ENCODE measurements around the gene ZNF579.
A peak's percentile ranks its signal among the peaks of the same experiment; 100 is the strongest.
"Not testable (repeated sequence)": the region's sequence is repeated elsewhere in the genome, so short reads cannot be mapped to it uniquely, and the experiment has no call there.

ZNF579 gene

DNA sequence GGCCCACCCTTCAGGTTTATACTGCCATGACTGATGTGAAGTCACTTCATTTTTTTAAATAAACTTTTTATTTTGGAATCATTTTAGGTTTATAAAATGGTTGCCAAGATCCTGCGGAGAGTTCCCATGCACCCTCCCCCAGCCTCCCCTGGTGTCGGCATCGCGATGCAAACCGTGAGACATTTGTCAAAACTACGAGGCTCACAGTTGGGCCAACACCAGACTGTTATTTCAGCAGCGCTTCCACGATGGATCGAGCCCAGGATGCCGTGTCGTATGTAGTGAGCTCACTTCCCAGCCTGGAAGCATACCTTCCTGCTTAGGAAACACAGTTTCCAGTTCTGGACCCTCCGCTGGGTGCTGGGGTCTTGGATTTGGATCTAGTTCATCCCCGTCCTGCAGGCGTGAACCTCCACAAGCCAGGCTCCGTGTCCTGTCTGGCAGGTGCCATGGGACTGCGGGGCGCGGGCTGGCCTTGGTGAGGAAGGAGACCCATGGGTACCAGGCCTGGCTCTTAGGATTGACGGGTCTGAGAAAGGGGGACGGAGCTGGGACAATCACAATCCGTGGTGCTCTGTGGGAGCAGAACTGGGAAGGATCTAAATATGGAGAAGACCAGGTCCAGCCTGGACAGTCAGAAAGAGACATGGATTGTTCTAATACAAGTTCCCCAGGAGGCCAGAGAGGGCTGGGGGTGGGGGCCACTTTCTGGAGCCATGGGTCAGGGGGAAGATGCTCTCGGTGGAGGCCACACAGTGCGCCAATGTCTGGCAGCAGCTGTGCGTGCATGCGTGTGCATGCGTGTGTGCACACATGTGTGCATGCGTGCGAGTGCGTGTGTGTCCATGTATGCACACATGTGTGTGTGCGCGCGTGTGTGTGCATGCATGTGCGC, 41.3 kb downstream of the ZNF579 start:
- H3K9me3 ChIP-seq (ENCODE audit: control insufficient read depth, insufficient read depth, low read length) = no peaks in the 10 kb centered on the region
- H3K4me3 ChIP-seq (ENCODE audit: low read depth, low read length) = no peak overlapping the region
- no peaks in the 10 kb centered on the region for H3K27me3 ChIP-seq (ENCODE audit: control insufficient read depth, insufficient read depth, low read length)
- no peak overlapping the region for H3K9ac ChIP-seq (ENCODE audit: low read depth, low read length)
- no peaks in the 10 kb centered on the region for H3K36me3 ChIP-seq (ENCODE audit: control insufficient read depth, insufficient read depth, low read length)
- peaks cover 2% of the 10 kb centered on the region for H3K4me1 ChIP-seq (ENCODE audit: control insufficient read depth, insufficient read depth, low read length)

DNA sequence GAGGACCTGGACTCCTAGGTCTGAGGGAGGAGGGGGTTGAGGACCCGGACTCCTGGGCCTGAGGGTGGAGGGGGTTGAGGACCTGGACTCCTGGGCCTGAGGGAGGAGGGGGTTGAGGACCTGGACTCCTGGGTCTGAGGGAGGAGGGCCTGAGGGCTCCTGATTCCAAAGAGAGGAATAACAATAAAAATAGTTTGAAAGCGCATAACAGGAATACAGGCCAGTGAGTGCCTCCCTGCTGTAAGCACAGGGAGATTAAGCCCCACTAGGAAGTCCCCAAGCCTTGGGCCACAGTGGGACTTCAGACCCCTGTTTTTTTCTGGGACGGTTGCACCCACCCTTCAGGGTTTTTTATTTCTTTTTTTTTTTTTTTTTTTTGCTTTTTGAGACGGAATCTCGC, 42.5 kb downstream of the ZNF579 start:
- H3K4me3 ChIP-seq (ENCODE audit: low read depth, low read length) = no peak overlapping the region
- H3K36me3 ChIP-seq (ENCODE audit: control insufficient read depth, insufficient read depth, low read length) = no peaks in the 10 kb centered on the region
- H3K4me1 ChIP-seq (ENCODE audit: control insufficient read depth, insufficient read depth, low read length) = peaks cover 2% of the 10 kb centered on the region
- no peaks in the 10 kb centered on the region for H3K9me3 ChIP-seq (ENCODE audit: control insufficient read depth, insufficient read depth, low read length)
- no peaks in the 10 kb centered on the region for H3K27me3 ChIP-seq (ENCODE audit: control insufficient read depth, insufficient read depth, low read length)
- no peak overlapping the region for H3K9ac ChIP-seq (ENCODE audit: low read depth, low read length)

DNA sequence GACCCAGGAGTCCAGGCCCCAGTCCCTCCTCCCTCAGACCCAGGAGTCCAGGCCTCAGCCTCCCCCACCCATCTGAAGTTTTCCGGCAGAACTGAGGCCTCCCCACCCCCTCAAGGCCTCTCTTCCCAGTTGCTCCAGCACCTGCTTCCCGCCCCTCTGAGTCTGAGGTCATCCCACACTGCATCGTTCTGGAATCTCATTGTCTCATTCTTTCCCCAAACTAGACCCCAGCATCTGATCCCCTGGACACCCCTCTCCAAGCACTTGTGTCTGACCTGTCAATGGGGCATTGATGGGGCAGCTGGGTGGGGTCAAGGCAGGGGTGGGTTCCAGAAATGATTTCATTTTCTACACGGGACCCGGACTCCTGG, 42.9 kb downstream of the ZNF579 start:
- H3K4me3 ChIP-seq (ENCODE audit: low read depth, low read length) = no peak overlapping the region
- peaks cover 2% of the 10 kb centered on the region for H3K4me1 ChIP-seq (ENCODE audit: control insufficient read depth, insufficient read depth, low read length)
- no peaks in the 10 kb centered on the region for H3K36me3 ChIP-seq (ENCODE audit: control insufficient read depth, insufficient read depth, low read length)
- no peaks in the 10 kb centered on the region for H3K9me3 ChIP-seq (ENCODE audit: control insufficient read depth, insufficient read depth, low read length)
- H3K27me3 ChIP-seq (ENCODE audit: control insufficient read depth, insufficient read depth, low read length) = no peaks in the 10 kb centered on the region
- H3K9ac ChIP-seq (ENCODE audit: low read depth, low read length) = no peak overlapping the region

- Histone ChIP-seq H3K9me3 (ENCODE audit: control insufficient read depth, insufficient read depth, low read length) (no peaks in the 10 kb centered on the region), H3K9ac (ENCODE audit: low read depth, low read length) (peak within 1 kb of the TSS; percentile 60), H3K36me3 (ENCODE audit: control insufficient read depth, insufficient read depth, low read length) (no peaks in the 10 kb centered on the region), H3K4me3 (ENCODE audit: low read depth, low read length) (no peak within 1 kb of the TSS), H3K27me3 (ENCODE audit: control insufficient read depth, insufficient read depth, low read length) (no peaks in the 10 kb centered on the region), H3K4me1 (ENCODE audit: control insufficient read depth, insufficient read depth, low read length) (peaks cover 2% of the 10 kb centered on the region)
Measured at GRCh38 chr19:55536951-55537740, 43.5 kb downstream of the ZNF579 start, which contains the start of gene SBK2. TSS of gene SBK2 (minus strand) at chr19:55537133. CDS start at chr19:55536294, 839 bp downstream.

DNA sequence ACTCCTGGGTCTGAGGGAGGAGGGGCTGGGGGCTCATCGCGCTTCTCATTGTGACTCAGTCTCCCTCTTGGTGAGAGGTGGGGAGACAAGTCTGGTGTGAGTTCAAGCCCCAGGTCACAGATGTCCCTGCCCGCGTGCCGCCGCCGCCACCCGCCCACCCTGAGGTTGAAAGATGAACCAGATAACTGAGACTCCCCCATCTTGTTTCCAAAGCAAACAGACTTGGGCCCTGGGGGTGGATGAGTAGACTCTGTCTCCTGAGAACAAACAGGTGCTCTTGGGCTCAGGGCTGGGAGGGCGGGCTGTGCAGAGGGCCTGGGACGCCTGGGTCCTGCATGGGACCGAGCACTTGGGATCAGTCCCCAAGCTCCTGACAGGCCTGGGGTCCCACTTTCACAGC, 44.3 kb downstream of the ZNF579 start:
- H3K4me3 ChIP-seq (ENCODE audit: low read depth, low read length) = no peak overlapping the region
- no peaks in the 10 kb centered on the region for H3K9me3 ChIP-seq (ENCODE audit: control insufficient read depth, insufficient read depth, low read length)
- peaks cover 2% of the 10 kb centered on the region for H3K4me1 ChIP-seq (ENCODE audit: control insufficient read depth, insufficient read depth, low read length)
- no peaks in the 10 kb centered on the region for H3K27me3 ChIP-seq (ENCODE audit: control insufficient read depth, insufficient read depth, low read length)
- no peak overlapping the region for H3K9ac ChIP-seq (ENCODE audit: low read depth, low read length)
- H3K36me3 ChIP-seq (ENCODE audit: control insufficient read depth, insufficient read depth, low read length) = no peaks in the 10 kb centered on the region

DNA sequence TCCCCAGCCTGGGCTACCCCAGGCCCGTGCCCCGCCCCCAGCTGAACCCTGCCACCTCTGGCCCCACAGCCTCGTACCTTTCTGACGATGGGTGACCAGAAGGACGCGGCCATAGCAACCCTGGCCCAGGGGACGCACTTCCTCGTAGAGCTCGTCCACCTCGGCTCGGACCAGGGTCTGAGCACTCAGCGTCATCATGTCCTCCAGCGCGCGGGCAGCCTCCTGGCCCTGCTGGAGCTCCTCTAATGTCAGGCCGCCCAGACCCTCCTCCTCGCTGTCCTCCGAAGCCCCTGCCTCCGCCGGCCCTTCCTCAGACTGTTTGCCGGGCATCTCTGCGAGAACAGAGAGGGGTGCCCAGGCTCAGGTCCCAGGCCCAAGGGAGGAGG, 44.7 kb downstream of the ZNF579 start:
- H3K27me3 ChIP-seq (ENCODE audit: control insufficient read depth, insufficient read depth, low read length) = no peaks in the 10 kb centered on the region
- H3K36me3 ChIP-seq (ENCODE audit: control insufficient read depth, insufficient read depth, low read length) = no peaks in the 10 kb centered on the region
- no peak overlapping the region for H3K9ac ChIP-seq (ENCODE audit: low read depth, low read length)
- no peak overlapping the region for H3K4me3 ChIP-seq (ENCODE audit: low read depth, low read length)
- H3K9me3 ChIP-seq (ENCODE audit: control insufficient read depth, insufficient read depth, low read length) = no peaks in the 10 kb centered on the region
- peaks cover 2% of the 10 kb centered on the region for H3K4me1 ChIP-seq (ENCODE audit: control insufficient read depth, insufficient read depth, low read length)

- no peaks in the 10 kb centered on the region for H3K9me3 ChIP-seq (ENCODE audit: control insufficient read depth, insufficient read depth, low read length)
- H3K9ac ChIP-seq (ENCODE audit: low read depth, low read length) = no peak overlapping the region
- no peak overlapping the region for H3K4me3 ChIP-seq (ENCODE audit: low read depth, low read length)
- H3K36me3 ChIP-seq (ENCODE audit: control insufficient read depth, insufficient read depth, low read length) = no peaks in the 10 kb centered on the region
- H3K4me1 ChIP-seq (ENCODE audit: control insufficient read depth, insufficient read depth, low read length) = peaks cover 2% of the 10 kb centered on the region
- H3K27me3 ChIP-seq (ENCODE audit: control insufficient read depth, insufficient read depth, low read length) = no peaks in the 10 kb centered on the region
Measured at GRCh38 chr19:55535173-55535964, 45.3 kb downstream of the ZNF579 start.

- not testable (repeated sequence) for H3K27me3 ChIP-seq (ENCODE audit: control insufficient read depth, insufficient read depth, low read length); H3K4me3 ChIP-seq (ENCODE audit: low read depth, low read length)
Measured at GRCh38 chr19:55534280-55534679, 46.4 kb downstream of the ZNF579 start.

DNA sequence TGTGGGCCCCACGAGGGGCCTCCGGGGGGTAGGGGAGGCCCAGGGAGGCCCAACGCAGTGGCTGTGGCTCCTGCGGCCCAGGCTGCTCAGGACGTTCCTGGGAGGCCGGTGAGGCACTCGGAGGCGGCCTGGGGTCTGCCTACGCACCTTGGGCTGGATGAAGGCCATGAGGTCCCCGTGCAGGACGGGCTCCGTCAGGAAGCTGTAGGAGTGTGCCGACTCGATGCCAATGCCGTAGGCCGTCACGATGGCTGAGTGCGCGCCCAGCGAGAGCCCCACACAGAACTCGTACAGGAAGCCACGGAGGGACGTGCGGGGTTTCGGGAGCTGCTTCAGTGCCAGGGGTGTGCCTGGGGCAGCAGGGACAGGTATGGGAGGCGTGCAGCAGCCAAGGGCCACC, 49.7 kb downstream of the ZNF579 start:
- H3K9ac ChIP-seq (ENCODE audit: low read depth, low read length) = no peak overlapping the region

More at GRCh38 chr19:55534280-55534679, 46.4 kb downstream of the ZNF579 start:
- not testable (repeated sequence) for H3K9me3 ChIP-seq (ENCODE audit: control insufficient read depth, insufficient read depth, low read length); H3K36me3 ChIP-seq (ENCODE audit: control insufficient read depth, insufficient read depth, low read length); H3K9ac ChIP-seq (ENCODE audit: low read depth, low read length); H3K4me1 ChIP-seq (ENCODE audit: control insufficient read depth, insufficient read depth, low read length)

DNA sequence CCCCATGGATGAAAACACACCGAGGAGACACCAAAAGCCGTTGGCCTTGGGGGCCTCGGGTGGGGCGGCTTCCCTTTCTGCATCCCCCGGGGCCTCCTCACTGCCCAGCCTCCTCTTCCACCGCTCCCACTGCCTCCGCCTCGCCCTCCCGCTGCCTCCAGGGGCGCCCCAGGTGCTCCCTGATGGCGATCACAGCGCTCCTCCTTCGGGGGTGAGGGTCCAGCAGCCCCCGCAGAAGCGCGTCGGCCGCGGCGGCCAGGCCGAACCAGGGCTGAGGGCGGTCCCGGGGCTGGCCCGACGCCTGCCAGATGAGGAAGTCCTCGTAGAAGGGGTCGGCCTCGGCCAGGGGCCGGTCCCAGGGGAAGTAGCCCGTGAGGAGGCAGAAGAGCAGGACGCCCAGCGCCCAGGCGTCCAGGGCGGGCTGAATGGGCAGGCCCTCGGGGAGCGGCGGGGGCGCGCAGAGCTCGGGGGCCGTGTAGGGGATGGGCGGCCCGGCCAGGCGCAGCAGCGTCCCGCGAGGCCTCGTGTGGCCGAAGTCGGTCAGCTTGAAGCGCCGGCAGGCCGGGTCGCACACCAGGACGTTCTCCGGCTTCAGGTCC, 50.9 kb downstream of the ZNF579 start:
- Histone ChIP-seq H3K9ac (ENCODE audit: low read depth, low read length) (no peak overlapping the region), H3K27me3 (ENCODE audit: control insufficient read depth, insufficient read depth, low read length) (no peaks in the 10 kb centered on the region), H3K36me3 (ENCODE audit: control insufficient read depth, insufficient read depth, low read length) (no peaks in the 10 kb centered on the region), H3K4me3 (ENCODE audit: low read depth, low read length) (no peak overlapping the region), H3K4me1 (ENCODE audit: control insufficient read depth, insufficient read depth, low read length) (no peaks in the 10 kb centered on the region), H3K9me3 (ENCODE audit: control insufficient read depth, insufficient read depth, low read length) (no peaks in the 10 kb centered on the region)

More for the DNA sequence above, 49.7 kb downstream of the ZNF579 start:
- Histone ChIP-seq H3K36me3 (ENCODE audit: control insufficient read depth, insufficient read depth, low read length) (no peaks in the 10 kb centered on the region), H3K4me3 (ENCODE audit: low read depth, low read length) (no peak overlapping the region), H3K27me3 (ENCODE audit: control insufficient read depth, insufficient read depth, low read length) (no peaks in the 10 kb centered on the region), H3K9me3 (ENCODE audit: control insufficient read depth, insufficient read depth, low read length) (no peaks in the 10 kb centered on the region), H3K4me1 (ENCODE audit: control insufficient read depth, insufficient read depth, low read length) (no peaks in the 10 kb centered on the region)

Measured in iPS-15b (cell line).